NCI-H1436 treated with DMSO at 0.1 percent for 48 hours (cell line): ENCODE data around the gene EXOC4.

Source experiments
- DNase-seq: peaks from one replicate; lab custom pipeline; 2025; lab: John Stamatoyannopoulos, UW

EXOC4 gene

DNA sequence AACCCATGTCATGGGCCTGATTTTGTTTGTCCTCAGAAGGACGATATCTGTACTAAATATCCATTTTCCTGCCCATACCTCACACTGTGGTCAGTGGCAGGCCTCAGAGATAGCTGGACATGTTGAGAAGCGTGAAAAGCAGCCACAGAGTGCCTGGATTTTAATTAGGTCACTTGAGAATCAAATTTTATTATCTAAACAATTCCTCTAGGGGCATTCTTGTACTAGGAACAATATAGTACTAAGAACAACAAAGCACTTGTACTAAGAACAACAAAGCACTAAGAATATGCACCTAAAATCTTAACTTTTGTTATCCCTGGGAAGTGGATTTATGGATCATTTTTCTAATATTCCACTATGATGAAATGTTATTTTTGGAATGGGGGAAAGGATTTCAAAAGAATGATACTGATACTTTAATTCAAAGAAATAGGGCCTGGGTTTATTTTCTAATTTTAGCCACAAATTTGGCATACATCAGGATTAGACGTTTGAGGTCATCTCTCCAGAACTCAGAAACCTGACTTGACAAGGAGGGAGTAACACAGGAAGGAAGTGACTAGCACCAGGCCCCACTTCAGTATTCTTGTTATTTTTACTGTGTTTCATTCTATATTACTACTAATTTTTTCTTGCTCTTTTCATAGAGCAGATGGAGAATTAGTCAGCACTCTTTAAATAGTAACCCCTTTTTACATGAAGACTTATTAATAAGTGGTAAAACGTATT is 112.2 kb downstream of the EXOC4 start:
- no peak for DNase-seq

DNA sequence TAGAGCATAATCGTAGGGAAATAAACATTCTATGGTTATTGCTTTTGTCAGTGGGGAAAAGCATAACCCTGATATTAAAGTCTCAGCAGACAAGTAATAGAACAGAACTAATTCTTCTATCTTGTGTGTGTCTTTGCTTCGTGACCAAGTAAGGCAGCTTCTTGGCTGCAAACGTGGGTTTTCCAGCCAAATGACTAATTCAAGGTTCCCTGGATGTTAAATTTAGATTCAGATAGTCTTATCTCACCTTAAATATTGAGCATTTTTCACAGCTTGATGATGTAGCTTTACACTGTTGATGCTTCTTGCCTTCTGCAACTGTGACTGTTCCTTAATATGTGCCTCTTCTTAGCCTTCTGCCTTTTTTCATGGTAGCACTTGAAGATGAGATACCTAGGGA is 113.0 kb downstream of the EXOC4 start:
- DNase-seq, result no peak

DNA sequence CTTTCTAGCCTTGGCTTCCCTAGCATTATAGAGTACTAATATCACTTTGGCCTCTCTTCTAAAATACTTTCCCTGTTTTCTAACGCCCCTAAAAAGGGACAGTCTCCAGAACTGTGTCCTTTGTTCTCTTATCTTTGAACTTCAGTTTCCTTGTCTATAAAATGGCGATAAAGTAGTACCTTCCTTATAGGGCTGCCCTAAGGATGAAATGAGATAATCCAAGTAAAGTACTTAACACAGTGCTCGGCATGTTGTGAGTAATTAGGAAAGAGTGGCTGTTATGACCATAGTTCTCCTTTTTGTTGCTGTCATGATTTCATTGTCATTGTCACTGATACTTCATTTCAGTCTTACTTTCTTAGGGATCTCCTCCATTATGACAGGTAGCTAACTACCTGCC is 114.7 kb downstream of the EXOC4 start:
- no peak for DNase-seq

DNA sequence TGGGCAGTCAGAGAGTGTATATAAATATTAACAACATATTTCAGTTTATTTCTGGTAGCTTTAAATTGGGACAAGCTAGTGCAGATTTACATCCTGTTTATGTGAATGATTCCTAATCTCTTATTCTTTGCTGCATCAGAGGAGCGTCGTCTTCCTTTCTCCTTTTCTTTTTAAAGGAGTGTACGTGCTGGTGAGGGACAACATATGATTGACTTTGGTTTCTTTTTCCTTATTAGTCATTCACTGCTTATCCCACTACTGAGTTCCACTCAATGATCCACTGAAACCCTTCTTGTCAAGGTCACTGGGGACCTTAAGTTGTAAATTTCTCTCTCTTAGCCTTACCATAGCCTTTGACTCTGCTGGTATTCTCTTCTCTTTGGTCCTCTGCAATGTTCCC is 116.3 kb downstream of the EXOC4 start:
- DNase-seq, result no peak

DNA sequence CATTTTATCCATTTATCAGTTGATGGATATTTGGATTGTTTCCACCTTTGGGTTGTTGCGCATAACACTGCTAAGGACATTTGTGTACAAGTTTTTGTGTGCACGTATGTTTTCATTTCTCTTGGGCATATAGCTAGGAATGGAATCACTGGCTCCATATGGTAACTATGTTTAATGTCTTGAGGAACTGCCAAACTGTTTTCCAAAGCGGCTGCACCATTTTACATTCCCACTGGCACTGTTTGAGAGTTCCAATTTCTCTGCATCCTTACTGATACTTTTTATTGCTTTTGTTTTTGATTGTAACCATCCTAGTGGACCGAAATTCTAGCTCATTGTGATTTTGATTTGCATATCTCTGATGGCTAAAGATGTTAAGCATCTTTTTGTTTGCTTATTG is 118.7 kb downstream of the EXOC4 start:
- no peak for DNase-seq

DNA sequence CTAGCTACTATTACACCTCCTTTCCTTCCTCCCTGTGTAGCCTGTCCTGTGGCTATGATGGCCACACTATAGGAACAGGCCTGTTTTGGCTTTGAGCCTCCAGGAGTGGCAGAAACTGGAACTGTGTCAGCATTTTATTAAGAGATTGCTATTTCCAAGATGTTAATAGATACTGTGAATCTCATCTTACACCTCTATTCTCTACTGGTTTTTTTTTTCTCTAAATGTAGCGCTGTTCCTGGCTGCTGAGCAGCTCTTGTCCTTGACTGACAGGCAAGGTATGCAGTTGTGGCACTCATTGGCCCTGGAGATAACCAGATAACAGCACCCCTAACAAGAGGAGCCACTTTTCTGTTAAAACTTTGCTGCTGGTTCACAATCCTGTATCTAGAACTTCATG is 119.5 kb downstream of the EXOC4 start:
- no peak for DNase-seq

DNA sequence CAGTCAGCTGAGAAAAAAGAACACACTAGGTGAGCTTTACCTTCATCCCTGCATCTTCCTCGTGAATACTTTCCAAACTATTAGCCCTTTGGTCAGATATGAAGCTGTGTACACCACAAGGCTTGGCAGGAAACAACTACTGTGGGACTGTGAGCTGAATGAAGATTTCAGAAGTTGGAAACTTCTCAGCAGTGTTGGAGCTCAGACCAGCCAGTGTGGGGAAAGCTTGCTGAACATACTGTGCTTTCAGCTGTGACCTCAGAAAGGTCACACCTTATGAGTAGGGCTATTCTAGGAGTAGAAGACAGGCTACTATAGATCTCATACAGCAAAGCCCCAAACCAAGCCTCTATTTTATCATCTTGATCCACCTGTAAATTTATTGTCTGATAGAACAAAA is 123.6 kb downstream of the EXOC4 start:
- no peak for DNase-seq

DNA sequence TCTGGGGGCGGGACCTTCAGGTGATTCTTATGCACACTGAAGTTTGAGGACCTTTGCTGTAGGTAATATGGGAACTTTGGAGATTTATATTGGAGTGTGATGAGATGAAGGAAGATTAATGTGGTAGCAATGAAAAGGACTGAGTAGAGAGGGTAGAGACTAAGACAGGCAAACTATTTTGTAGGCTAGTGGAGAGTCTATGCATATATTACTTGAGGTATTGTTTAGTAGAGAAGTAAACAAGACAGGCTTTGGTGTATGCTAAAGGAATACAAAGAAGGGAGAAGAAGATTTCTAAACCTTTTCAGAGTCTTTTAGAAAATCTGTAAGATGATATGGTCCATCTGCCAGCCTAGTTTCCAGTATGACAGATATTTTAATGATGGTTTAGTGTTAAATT is 129.1 kb downstream of the EXOC4 start:
- DNase-seq, result no peak

DNA sequence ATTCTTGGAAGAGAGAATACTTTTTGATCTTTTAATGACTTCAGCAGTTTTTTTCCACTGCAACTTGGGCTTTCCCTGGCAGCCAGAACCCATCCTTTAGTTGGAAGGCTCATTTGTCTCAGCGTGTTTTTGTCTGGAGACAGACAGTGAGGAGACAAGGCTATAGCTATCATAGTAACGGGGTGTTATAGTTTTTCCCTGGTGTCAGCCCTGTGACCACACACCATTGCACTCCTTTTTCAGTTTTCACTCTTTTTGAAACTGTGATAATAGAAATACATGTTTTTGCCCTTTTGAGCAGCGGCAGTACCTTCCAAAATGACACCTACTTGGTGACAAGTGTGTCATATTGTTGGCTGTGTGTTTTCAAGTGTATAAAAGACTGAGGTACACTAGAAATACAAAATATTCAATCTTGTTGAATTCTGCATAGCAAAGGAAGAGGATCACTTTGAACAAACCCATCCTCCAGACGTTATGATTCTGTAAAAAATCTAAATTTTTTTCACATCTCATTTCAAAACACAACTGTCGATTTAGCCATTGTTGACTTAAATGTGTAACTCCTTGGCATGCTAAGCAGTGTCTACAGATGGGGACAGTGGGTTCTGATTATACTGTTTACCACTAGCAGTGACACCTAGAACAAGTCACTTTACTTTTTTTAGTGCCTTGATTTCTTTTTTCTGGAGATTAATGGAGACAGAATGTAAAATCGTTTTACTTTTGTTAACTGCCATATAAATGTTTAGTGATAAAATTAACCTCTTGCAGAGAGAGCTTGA is 130.1 kb downstream of the EXOC4 start:
- no peak for DNase-seq

DNA sequence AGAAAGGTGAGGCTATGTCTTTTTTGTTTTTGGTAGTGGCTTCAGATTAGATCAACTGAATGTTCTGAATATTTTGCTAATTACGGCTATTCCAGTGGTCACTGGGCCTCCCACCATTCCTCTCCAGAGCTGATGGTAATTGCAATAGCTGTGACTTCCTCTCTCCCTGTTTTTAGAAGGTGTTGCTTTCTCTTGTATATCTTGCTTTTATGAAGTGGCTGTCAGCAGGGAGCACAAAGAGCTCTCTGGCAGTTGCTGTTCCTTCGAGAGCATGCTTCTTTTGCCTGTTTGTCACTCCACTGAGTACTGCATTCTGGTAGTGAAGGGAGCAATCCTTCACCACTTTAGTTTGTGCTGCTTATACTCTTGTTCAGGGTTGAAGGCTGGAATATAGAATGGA is 133.3 kb downstream of the EXOC4 start:
- DNase-seq, result no peak

DNA sequence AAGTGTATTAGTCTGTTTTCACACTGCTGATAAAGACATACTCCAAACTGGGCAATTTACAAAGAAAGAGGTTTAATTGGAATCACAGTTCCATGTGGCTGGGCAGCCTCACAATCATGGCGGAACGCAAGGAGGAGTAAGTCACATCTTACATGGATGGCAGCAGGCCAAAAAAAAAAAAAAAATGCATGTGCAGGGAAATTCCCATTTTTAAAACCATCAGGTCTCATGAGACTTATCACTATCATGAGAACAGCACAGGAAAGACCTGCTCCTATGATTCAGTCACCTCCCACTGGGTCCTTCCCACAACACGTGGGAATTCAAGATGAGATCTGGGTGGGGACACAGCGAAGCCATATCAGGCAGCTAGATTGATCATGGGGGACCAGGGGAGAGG is 136.8 kb downstream of the EXOC4 start:
- no peak for DNase-seq

DNA sequence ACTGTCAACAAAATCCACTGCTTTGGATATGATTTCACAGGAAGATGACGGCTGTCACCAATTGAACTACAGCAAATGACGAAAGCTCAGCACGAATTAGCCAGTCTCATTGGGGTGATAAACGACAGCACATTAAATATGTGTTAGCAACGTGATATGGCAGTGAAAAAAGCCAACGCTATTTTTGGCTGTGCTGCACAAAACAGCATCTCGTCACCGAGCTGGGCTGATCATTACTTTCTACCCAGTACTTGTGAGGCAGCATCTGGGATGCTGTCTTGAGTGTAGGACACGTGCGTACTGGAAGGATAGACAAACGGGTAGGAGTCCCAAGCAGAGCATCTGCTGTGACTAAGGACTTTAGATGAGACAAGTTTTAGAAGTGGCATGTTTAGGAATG is 138.3 kb downstream of the EXOC4 start:
- DNase-seq, result no peak

DNA sequence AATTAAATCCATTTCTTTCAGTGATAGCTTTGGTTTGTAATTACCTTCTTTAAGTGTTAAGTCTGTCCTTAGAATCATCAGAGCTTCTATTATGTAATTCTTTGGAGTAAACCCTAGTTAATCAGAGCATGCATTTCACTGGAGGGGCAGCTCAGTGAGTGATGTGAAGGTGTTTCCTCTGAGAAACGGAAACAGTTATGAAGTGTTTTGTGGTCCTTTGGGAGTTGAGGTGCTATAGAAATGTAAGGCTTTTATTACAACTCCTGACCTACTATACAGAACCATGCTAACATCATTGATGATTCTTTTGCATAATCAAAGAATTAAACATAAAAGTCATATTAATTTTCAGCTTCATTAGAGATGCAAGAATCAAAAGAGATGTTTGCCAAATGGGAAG is 141.5 kb downstream of the EXOC4 start:
- DNase-seq, result no peak

DNA sequence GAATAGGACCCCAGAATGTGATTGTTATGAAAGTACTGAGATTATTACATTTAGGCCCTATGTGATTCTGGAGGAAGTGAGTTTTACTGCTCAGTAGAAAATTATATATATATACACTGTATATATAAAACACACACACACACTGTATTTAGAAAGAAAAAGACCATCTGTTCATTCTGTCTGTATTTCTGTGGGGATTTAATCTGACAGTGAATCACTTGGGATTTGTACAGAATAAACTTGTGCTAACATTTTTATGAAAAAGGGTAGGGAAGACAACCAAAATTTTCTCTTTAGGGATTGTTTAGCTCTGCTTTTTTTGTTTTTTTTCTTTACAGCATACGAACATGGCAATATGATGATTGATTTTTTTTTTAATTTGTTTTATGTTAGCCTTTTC is 142.7 kb downstream of the EXOC4 start:
- no peak for DNase-seq

DNA sequence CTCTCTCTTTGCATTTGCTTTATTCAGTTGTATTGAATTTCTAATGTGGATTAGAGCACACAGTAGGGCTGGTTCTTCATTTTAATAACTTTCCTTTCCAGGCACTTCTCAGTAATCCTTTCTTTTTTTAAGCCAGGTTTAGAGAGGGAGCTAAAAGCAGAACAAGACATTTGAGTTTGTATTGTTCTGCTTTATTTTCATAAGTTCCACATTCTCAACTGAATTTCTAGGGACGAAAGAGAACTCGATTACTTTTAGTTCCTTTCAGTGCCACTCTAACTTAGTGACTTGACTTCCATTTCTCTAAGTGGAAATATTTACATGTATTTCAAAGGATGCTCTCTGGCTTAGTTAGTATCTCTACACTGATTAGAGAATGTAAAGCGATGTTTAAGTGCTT is 145.6 kb downstream of the EXOC4 start:
- DNase-seq, result no peak

DNA sequence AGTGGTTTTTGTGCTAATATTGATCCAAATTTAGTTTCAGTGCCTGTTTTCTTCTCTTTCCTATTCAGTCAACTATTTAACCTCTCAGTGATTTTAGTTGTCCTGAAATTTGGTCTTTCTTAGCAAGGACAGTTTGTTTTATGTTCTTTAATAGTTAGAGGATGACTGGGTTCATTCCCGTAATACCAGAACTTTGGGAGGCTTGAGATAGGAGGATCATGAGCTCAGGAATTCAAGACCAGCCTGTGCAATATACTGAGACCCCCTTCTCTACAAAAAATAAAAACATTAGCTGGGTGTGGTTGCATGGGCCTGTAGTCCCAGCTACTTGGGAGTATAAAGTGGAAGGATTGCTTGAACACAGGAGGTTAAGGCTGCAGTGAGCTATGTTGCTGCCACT is 148.3 kb downstream of the EXOC4 start:
- no peak for DNase-seq

DNA sequence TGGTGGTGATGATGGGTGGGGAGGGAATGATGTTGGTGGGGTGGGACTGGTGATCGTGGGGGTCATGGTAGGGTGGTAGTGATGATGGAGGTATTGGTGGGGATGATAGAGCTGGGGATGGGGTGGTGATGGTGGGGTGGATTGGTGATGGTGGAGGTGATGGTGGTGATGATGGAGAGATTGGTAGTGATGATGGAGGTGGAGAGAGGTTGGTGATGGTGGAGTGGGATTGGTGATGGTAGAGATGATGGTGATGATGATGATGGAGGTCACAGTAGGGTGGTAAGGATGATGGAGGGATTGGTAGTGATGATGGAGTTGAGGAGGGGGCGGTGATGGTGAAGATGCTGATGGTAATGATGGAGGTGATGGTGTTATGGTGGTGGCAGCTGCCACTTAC is 155.3 kb downstream of the EXOC4 start:
- DNase-seq, result no peak

DNA sequence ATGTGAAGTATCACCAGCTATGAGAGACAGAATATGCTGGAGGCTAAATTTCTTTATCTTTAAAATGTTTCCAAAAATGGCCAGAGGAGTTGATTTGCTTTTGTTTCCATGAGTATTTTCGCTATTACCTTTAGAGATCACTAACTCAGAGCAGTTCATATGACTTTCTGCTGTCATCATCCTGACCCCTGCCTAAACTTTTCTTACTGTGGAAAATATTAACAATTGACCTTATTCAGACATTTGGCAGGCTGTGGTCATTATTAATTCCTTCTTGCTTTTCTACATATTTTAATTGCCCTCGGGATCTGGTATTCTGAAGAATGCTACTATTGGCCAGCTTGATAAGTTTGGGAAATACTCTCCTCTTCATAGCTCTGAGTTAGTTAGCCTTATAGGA is 156.5 kb downstream of the EXOC4 start:
- no peak for DNase-seq

DNA sequence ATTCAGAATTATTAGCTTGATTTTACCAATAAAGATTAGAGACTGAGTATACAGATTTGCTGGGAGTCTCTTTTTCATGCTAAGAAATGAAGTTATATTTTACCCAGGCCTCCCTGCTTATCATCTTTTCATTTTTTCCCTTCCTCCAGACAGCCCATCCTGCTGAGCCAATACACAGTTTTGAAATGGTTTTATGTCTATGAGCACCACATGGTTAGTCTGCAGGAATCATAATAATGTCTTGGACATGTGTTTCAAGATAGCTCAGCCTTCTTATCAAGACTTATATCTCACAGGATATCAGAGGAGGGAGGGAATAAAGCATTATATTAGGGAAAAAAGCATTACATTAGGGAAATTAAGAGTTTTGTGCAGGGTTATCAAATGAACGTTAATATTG is 157.1 kb downstream of the EXOC4 start:
- no peak for DNase-seq

DNA sequence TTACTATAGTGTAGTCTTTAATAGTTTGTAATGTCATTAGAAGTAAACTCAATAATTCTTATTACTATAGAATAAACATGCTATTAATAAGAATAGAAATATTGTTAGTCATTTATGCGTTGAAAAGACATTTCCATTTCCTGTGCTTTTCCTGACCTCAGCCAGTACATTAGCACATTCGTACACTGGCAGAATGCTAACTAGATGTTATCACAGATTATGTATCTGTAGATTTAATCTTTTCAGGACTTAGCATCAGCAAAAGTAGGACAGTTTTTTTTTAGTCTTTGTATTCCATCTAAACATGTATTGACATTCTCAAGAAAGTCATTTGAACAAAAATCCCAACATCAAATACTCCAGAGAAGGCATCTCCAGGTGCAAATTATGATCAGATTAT is 158.5 kb downstream of the EXOC4 start:
- no peak for DNase-seq

DNA sequence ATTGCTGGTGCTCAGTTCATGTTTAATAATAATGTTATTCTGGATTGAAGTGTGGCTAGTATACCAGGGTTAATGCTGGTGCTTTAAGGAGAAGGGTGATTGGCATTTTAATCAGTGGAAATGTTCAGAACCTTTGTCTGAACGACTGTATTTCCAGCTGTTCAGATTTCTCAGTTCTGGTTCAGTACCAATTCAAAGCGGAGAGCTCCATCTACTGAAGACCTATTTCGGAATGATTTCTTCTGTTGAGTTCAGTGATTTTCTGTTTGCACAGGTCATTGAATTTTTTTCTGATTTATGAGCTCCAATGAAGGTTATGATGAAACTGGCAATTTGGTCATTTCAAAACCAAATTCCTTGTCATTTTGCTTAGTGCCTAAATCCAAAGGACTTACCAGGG is 160.1 kb downstream of the EXOC4 start:
- DNase-seq, result no peak

DNA sequence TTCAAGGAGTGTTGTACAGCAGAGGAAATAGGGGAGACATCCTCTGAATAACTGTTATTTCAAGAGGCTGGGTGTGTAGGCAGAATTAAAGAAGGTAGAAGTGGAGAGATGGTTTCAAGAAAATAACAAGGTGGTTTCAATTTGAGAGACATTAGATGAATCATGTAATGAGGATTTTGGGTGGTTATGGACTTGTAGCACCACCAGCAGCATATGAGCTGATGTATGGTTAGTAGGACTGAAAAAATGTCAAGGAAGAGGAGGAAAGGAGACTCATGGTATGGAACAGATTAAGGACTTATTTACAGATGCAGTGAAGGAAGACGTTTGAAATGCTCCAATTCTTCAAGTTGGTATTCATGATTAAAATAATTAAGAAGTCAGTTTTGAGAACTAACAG is 166.2 kb downstream of the EXOC4 start:
- DNase-seq, result no peak

DNA sequence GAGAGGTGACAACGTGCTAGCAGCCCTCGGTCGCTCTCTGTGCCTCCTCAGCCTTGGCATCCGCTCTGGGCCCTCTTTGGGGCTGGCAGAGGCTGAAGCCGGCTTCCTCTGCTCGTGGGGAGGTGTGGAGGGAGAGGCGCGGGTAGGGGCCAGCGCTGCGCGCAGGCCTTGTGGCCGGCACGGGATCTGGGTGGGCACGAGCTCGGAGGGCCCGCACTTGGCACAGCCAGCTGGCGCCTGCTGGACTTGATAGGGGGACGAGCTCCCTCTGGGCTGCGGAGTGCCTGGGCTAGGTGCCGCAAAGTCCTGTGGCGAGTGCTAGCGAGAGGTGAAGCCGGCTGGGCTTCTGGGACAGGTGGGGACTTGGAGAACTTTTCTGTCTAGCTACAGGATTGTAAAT is 170.7 kb downstream of the EXOC4 start:
- no peak for DNase-seq

DNA sequence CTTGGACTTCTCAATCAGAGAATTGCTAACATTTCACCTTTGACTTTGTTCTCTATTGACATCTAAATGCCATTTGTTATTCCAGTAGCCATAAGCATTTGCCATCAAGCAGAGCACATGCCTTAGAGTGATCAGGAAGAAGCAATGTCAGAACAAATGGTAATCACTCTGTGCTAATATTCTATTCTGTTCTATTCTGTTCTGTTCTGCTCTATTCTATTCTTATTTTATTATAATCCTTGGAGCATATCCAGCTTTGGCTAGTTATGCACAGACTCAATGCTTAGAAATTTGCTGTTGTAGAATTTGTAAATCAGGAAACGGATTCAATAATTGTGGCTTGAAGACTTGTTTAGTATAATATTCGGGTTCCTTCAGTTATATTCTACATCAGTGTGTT is 175.4 kb downstream of the EXOC4 start:
- no peak for DNase-seq
